ENCODE measurements around the gene PIGB.
"Not testable (repeated sequence)": the region's sequence is repeated elsewhere in the genome, so short reads cannot be mapped to it uniquely, and the experiment has no call there.

PIGB gene

DNA sequence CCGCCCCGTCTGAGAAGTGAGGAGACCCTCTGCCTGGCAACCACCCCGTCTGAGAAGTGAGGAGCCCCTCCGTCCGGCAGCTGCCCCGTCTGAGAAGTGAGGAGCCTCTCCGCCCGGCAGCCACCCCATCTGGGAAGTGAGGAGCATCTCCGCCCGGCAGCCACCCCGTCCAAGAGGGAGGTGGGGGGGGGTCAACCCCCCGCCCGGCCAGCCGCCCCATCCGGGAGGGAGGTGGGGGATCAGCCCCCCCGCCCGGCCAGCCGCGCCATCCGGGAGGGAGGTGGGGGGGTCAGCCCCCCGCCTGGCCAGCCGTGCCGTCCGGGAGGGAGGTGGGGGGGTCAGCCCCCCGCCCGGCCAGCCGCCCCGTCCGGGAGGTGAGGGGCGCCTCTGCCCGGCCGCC lies 16.2 kb upstream of the PIGB start:
- not testable (repeated sequence) for DNase-seq

DNA sequence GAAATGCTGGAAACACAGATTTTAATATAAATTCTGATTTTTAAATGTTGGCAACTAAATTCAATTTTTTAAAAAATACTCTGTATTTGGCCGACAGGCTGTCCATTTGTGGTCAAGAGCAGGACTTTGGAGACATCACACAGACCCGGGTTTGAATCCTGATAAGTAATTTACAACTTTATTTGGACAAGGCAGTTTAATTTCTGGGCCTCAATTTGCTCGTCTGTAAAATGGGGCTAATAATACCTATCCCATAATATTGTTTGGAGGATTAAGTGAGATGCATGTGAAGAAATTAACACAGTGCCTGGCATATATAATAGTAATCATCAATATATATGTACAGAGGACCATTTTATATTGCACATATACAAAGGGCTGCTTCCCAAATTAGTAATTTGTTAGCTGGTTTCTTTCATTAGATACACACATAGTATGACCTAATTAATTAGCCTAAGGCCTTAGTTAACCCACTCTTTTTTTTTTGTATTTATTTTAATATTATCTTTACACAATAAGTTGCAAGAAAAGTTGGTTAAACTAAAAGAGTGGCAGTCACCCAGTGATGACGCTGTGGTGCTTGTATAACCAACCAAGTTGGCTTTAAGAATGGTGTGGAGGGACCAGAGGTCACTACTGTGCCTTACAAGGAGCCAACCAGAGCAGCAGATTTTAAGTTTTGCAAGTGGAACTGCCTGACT lies 665 bp downstream of the PIGB start:
- DNase-seq = no peak

DNA sequence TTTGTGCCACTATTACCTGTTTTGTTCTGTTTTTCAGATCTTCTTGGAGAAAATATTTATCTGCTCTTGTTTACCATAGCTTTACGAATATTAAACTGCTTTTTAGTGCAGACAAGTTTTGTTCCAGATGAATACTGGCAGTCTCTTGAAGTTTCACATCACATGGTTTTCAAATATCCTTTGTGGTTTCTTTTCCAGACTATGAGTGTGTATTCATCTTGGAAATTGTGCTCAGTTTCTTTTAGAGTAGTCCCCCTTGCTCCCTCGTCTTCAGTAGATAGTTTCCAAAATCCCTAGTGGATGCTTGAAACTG lies 1.2 kb downstream of the PIGB start:
- DNase-seq = no peak

DNA sequence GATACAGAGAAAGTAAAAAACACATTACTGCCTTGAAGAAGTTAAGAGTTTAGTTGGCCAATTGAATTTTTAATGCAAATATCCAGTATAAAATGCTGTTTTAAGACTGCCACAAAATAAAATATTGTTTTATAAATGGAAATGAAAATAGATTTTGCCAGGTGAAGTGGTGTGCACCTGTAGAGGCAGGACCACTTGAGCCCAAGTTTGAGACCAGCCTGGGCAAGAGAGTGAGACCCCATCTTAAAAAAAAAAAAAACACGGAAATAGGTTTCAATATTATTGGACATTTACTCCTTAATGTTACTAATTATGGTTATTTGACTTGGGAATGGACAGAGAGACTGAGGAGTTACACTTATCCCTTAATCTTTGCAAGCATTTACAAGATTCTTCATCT lies 1.9 kb downstream of the PIGB start:
- DNase-seq = no peak

DNA sequence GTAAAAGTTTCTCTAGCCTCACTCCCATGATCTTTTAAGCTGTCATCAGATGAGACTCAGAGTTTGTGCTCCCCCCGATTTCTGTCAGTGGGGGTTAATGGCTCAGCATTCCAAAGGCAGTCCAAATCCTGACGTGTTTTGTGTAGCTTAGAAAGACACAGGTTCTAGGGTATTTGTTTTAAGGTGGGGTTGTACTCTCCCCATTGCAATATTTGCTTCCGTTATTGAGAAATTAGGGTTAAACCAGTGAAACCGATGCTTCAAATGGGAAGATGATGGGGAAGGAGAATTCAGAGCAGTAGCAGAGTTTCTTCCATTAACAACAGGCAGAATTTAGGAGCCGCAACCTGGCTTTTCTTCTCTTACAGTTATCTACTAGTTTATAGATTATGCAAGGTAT lies 3.4 kb downstream of the PIGB start:
- no peak for DNase-seq

DNA sequence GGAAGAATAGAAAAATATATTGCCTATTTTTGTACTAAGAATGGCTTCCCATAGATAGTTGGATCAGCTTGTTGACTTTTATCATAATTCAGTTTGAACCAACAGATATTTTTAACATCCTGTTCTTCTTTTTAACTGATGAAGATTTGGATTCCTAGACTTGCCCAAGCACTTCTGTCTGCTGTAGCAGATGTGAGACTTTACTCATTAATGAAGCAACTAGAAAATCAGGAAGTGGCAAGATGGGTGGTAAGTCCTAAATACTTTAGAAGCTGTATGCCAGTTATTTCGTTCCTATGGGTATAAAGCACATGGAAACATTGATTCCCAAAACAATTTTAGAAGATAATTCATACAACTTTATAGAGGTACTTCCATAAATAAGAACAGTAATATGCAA lies 8.4 kb downstream of the PIGB start:
- no peak for DNase-seq

DNA sequence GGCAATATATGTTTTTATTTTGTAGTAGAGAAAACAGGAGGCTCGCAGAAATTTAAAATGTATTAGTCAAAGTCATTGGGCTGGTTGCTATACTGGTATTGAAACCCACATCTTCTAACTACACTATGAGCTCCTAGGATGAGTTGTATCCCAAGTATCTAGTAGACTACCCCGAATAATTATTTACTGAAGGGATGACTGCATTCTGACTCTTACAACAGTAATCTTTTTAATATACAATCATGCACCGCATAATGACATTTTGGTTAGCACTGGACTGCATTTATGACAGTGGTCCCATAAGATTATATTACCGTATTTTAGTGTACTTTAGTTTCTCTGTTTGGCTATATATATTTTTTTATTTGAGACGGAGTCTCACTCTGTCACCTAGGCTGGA lies 15.3 kb downstream of the PIGB start:
- DNase-seq = no peak

DNA sequence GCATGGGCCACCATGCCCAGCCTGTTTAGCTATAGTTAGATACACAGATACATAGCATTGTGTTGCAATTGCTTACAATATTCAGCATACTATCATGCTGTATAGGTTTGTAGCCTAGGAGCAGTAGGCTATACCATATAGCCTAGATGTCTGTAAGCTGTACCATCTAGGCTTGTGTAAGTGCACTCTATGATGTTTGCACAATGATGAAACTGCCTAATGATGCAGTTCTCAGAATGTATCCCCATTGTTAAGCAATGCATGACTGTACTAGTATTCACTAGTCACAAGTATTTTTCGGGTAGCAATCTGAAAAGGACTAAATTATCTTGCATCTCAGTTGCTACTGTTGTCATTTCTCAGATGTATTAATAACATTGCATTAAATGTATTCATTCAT lies 16.0 kb downstream of the PIGB start:
- DNase-seq = no peak

DNA sequence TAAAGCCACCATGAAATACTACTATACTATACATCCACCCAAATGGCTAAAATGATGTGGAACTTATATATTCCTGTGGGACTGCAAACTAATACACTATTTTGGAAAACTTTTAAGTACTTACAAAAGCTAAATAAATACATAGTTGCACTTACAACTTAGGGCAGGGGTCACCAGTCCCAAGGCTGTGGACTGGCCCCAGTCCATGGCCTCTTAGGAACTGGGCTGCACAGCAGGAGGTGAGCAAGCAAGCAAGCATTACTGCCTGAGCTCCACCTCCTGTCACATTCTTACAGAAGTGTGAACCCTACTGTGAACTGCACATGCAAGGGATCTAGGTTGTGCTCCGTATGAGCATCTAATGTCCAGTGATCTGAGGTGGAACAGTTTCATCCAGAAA lies 18.1 kb downstream of the PIGB start:
- no peak for DNase-seq

DNA sequence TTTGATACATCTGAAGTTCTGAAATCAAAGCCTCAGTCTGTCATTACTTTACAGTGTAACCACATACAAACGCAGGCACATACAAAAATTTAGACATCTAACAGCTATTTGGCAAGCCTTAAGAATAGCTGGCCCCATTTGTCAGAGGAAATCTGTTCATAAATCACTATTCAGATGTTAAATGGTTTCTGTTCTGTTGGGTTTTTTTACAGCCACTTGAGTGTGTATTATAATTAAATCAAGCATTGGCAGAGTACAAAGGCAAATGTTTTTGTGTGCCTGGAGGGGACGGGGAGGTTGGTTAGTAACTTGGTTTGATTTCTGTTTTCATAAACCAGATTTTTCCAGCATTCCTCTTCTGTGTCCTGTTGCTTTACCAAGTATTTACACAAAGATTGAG lies 24.1 kb downstream of the PIGB start:
- peak; percentile 4 for DNase-seq

DNA sequence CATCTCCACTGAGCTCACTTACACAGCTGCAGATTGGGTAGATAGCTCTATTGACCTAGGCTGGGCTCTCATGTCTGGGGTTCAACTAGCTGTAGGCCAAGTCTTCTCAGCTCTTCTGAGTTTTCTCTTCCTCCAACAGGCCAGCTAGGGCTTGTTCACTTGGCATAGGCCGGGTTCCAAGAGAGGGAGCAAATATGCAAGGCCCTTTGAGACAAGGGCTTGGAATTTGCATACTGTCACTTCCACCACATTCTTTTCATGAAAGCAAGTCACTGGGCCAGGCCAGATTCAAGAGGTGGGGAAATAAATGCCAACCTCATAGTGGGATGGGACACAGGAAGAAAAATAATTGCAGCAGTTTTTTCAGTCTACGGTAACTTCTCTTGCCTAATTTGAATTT lies 25.2 kb downstream of the PIGB start:
- no peak for DNase-seq

DNA sequence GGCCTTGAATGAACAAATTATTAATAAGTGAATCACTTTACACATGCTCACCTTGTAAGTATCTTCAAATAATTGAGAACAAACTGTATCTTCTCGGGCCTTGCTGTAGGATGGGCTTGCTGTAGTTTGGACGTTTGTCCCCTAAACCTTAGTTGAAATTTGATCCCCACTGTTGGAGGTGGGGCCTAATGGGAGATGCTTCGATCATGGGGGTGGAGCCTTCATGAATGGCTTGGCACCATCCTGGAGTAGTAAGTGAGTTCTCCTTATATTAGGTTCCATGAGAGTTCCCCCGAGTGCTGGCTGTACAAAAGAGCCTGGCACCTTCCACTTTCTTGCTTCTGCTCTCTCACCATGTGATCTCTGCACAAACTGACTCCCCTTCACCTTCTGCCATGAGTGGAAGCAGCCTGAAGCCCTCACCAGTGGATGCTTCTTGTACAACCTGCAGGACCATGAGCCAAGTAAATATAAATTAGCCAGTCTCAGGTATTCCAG lies 29.3 kb downstream of the PIGB start:
- DNase-seq = no peak

DNA sequence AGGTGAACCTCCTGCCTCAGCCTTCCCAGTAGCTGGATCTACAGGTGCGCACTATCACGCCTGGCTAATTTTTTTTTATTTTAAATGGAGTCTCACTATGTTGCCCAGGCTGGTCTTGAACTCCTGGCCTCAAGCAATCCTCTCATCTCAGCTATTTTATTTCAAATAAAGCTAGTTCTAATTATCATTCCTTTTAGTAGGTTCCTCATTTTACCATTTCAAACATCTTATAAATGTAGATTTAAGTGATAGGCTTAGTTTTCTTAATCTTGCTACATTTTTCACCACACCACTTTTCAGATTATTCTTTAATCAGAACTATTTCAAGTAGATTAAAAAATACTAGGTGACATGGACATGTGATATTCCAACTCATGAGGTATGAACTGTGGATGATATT lies 30.3 kb downstream of the PIGB start:
- DNase-seq = no peak

DNA sequence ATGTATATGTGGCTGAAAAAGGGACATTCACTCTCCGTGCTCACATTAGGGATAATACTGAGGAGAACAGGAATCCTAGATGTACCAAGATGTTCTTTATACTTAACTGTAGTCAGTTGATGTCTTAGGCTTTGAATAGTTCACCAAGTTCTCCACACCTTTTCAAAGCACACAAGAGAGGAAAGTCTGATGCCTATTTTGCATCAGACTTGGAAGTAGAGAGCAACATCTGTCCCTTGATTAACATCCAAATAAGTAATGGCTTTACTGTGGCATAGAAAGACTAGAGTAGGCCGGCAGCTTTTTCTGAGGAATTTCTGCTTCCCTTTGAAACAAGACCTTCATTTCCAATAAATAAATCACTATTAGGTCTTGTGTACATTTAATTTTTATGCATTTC lies 34.0 kb downstream of the PIGB start:
- no peak for DNase-seq

DNA sequence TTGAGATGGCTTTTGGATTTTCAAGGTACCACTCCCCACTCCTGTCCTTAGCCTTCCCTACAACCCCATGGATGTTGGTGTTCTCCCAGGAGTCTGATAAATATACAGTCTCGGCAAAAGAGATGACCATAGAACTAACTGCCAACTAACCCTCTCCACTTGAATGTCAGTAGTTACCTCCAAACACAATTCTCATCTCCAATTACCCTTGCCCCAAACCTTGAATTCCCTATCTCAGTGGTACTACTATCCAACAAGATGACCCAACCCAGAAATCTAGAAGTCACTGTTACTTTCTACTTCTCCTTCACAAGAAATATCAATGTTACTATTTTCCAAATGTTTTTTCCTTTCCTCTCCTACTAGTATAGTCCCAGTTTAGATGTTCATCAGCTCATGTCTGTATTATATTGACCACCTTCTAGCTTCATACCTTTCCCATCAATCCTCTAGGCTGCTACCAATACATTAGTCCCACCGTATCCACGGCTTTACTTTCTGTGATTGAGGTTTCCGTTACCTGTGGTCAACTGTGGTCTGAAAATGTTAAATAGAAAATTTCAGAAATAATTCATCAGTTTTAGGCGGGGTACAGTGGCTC lies 38.1 kb downstream of the PIGB start:
- no peak for DNase-seq

DNA sequence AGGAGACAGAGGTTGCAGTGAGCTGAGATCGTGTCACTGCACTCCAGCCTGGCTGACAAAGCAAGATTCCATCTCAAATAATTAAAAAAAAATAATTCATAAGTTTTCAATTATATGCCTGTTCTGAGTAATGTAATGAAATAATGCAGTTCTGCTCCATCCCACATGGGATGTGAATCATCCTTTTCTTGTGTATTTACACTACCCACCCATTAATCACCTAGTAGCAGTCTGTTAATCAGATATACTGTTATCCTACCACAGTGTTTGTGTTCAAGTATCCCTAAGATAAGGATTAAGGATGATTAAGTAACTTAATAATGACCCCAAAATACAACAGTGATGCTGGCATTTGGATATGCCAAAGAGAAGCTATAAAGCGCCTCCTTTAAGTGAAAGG lies 38.8 kb downstream of the PIGB start:
- DNase-seq = no peak

DNA sequence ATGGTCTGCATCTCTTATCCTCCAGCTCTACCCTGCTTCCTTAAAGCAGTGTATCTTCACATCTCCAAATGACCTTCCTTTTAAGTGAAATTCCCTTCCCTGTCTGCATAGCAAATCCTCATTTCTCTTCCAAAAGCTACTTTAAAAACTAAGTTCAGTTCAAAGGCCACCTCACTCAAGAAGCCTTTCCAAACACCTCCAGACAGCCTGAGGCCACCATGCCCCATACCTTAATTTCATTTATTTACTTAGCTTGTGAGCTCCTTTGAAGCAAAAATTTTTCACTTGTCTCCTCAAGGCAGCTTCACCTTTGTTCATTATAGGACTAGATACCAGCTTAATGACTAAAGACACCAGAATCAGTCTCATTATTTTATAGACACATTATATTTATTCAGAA lies 39.4 kb downstream of the PIGB start:
- no peak for DNase-seq

DNA sequence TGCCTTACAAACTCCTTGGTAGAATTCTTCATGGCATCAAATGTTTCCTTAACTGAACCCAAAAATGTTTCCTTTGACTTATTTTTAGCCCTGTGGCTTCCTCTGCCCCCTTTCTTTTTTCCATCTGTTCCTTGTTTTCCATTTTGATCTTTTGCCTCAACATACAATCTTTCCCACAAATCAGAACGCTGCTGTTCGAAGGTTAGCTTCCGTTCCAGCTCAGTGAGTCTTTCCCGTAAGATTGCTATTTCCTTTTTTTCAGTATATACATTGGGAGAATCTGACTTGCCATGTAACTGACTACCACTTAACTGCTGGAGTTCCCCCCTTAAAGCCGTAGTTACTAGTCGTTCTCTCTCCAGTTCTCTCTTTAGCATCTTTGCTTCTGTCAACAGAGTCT lies 41.2 kb downstream of the PIGB start:
- no peak for DNase-seq

DNA sequence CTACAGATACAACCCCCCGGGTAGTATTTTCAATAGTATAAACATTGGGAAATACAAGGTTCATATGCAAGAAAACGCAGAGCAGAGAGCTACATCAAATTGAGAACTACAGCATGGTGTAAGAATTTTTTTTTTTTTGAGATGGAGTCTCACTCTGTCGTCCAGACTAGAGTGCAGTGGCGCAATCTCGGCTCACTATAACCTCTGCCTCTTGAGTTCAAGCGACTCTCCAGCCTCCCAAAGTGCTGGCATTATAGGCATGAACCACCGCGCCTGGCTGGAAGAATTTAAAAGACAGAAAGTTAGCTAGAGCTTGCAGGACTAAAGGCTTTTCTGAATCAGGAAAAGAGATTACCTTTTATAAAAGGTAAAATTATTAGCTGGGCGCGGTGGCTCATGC lies 42.0 kb downstream of the PIGB start:
- no peak for DNase-seq

DNA sequence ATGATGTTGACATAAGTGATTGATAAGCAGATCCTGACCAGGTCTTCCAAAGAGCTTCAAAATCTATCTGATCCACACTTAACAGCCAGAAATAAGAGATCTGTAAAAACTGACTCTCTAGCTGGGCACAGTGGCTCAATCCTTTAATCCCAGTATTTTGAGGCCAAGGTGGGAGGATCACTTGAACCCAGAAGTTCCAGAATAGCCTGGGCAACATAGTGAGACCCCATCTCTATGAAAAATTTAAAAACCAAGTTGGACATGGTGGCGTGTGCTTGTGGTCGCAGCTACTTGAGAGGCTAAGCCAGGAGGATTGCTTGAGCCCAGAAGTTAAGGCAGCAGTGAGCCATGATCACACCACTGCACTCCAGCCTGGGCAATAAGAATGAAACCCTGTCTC lies 43.6 kb downstream of the PIGB start:
- DNase-seq = no peak

DNA sequence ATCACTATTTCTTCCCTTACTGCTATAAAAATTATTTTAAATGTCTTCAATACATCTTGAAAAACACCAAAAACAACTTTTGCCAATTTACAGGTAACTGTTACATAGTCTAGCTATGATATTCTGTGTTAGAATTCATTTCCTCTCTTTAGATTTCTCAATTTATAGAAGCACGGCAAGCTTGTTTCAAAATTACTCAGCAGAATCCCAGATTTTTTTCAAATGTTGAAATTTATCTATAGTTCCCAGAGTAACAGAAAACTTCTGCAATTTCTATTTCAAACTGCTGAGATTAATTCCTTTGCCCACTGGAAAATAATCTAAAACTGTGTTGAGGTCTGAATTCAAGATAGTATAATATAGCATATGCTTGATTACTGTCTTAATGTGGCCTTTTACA lies 48.0 kb downstream of the PIGB start:
- no peak for DNase-seq

DNA sequence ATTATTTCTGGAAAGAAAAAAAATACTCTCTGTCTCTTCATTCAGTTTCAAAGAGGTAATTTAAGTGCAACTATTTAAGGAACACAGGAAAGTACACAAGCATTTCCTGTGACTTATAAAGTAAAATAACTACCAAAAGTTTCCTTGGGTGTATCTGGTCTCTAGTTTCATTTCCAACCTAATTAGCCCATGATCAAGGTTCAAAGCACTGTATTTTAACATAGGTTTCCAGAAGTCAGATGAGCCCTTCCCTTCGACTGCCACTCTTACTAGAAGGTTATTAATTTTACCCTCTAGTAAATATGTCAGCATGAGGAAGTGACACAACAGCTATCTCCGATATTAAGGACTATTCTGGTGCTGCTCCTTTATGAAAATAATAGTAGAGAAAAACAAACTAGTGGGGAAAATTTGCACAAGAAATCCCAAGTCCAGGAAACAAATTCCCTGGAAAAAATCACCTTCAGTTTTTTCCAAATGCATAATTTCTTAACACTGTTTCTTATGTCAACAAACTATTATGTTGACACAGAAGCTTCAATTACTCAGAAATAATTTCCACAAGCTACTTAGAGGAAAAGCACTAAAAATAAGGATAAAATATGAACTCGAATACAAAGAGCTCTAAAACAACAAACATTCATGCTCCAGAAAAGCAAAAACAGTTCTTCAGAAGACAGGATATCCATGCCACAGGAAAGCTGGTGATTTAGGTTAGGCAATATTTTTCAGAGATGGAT lies 53.8 kb downstream of the PIGB start:
- no peak for DNase-seq

DNA sequence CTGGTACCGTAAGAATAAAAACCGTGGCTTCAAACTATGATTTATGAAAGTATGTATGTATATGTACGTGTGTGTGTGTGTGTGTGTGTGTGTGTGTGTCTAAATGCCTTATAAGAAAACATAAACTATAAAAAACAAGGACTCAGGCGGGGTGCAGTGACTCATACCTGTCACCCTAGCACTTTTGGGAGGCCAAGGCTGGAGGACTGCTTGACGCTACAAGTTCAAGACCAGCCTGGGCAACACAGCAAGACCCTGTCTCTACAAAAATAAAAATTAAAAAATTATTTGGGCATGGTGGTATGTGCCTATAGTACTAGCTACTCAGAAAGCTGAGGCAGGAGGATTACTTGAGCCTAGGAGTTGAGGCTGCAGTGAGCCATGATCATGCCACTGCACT lies 60.1 kb downstream of the PIGB start:
- DNase-seq = no peak

DNA sequence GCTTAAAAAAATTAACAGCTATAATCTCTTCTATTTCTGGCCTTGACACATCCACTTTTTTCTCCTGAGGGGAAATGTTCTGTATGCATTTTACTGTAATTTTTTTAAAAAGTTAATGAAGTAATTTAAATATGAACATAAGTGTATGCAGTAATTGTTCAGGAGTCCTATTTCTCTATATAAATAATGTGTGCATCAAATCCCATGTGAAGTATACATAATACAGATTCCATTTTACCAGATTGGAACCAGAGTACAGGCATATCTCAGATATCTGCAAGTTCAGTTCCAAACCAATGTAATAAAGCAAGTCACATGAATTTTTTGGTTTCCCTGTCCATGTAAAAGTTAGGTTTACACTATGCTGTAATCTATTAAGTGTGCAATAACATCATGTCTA lies 62.6 kb downstream of the PIGB start:
- no peak for DNase-seq

DNA sequence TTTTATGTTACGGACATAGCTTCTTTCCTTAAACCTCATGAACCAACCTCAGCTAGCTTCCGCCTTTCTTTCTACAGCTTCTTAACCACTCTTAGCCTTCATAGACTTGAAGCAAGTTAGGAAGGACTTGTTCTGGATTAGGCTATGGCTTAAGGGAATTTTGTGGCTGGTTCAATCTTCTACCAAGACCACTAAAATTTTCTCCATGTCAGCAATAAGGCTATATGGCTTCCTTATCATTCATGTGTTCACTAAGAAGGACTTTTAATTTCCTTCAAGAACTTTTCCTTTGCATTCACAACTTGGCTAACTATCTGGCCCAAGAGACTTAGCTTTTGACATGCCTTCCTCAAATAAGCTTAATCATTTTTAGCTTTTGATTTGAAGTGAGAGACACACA lies 64.7 kb downstream of the PIGB start:
- DNase-seq = no peak
